ENCODE measurements around the gene UTP3.
"Not testable (repeated sequence)": the region's sequence is repeated elsewhere in the genome, so short reads cannot be mapped to it uniquely, and the experiment has no call there.

UTP3 gene

GRCh38 chr4:70701271-70701670 lies 12.9 kb downstream of the UTP3 start:
- in situ Hi-C loops (cut with MboI; ENCODE audit: low sequenced_read_pairs, unreplicated experiment), result no loop called here
- TF ChIP-seq CTCF (IDR thresholded peaks at IDR 0.05; ENCODE audit: borderline replicate concordance, control extremely low read depth, extremely low read depth, insufficient read depth, missing control alignments), result no peak
- no peak for DNase-seq (ENCODE audit: low spot score)

- DNase-seq (ENCODE audit: low spot score); in situ Hi-C loops (cut with MboI; ENCODE audit: low sequenced_read_pairs, unreplicated experiment): not testable (repeated sequence)
These were observed 14.3 kb downstream of the UTP3 start for GRCh38 chr4:70702592-70702991.

GRCh38 chr4:70703619-70704214 lies 15.4 kb downstream of the UTP3 start:
- TF ChIP-seq CTCF (IDR thresholded peaks at IDR 0.05; ENCODE audit: borderline replicate concordance, control extremely low read depth, extremely low read depth, insufficient read depth, missing control alignments), result no peak
- in situ Hi-C loops (cut with MboI; ENCODE audit: low sequenced_read_pairs, unreplicated experiment), result no loop called here
- DNase-seq (ENCODE audit: low spot score), result no peak

- peak; percentile 34 for TF ChIP-seq CTCF (IDR thresholded peaks at IDR 0.05; ENCODE audit: borderline replicate concordance, control extremely low read depth, extremely low read depth, insufficient read depth, missing control alignments)
These were observed 16.0 kb downstream of the UTP3 start for GRCh38 chr4:70704215-70704930.

GRCh38 chr4:70704931-70705182 lies 16.5 kb downstream of the UTP3 start:
- TF ChIP-seq CTCF (IDR thresholded peaks at IDR 0.05; ENCODE audit: borderline replicate concordance, control extremely low read depth, extremely low read depth, insufficient read depth, missing control alignments), result no peak
- peak; percentile 49 for DNase-seq (ENCODE audit: low spot score)
- in situ Hi-C loops (cut with MboI; ENCODE audit: low sequenced_read_pairs, unreplicated experiment), result no loop called here

More at GRCh38 chr4:70704215-70704930, 16.0 kb downstream of the UTP3 start:
- in situ Hi-C loops (cut with MboI; ENCODE audit: low sequenced_read_pairs, unreplicated experiment), result no loop called here
- peak; percentile 85 for DNase-seq (ENCODE audit: low spot score)

- no peak for TF ChIP-seq CTCF (IDR thresholded peaks at IDR 0.05; ENCODE audit: borderline replicate concordance, control extremely low read depth, extremely low read depth, insufficient read depth, missing control alignments)
- in situ Hi-C loops (cut with MboI; ENCODE audit: low sequenced_read_pairs, unreplicated experiment), result no loop called here
- peak; percentile 85 for DNase-seq (ENCODE audit: low spot score)
These were observed 17.1 kb downstream of the UTP3 start for GRCh38 chr4:70705183-70706043.

GRCh38 chr4:70706044-70706461 lies 17.7 kb downstream of the UTP3 start:
- no peak for TF ChIP-seq CTCF (IDR thresholded peaks at IDR 0.05; ENCODE audit: borderline replicate concordance, control extremely low read depth, extremely low read depth, insufficient read depth, missing control alignments)
- DNase-seq (ENCODE audit: low spot score), result no peak
- in situ Hi-C loops (cut with MboI; ENCODE audit: low sequenced_read_pairs, unreplicated experiment), result no loop called here
